HEK293 (cell line): Measurements from ENCODE around the gene CYP2F1.

Experiments used
- CTCF ChIA-PET: fragments of 350-600 bp; formaldehyde crosslinking; extraction: SDS; loops from one replicate; lab custom pipeline; 2021; ENCODE audit warnings: antibody characterized with exemption; lab: Yijun Ruan, JAX
- POLR2A ChIA-PET: fragments of 300-600 bp; formaldehyde crosslinking; extraction: SDS; loops from one replicate; lab custom pipeline; 2020; ENCODE audit warnings: antibody characterized with exemption, inconsistent platforms; lab: Yijun Ruan, JAX
- H3K27ac ChIP-seq: fragments of 200-500 bp; sonication (Bioruptor generic); 2 replicates; pipeline ENCODE4 v1.5.1; 2014; ENCODE audit warnings: low read depth, low read length, control low read depth, inconsistent platforms; ENCODE audit errors: extremely low read depth
- H3K36me3 ChIP-seq, 2 experiments: fragments of 200-500 bp in 1 of 2; sonication (Bioruptor generic) in 1 of 2; 1 replicate in 1 of 2; 2 replicates in 1 of 2; pipeline ENCODE4 v1.5.1; 2014 to 2017; ENCODE audit warnings: inconsistent platforms in 2 of 2, low read length in 2 of 2; ENCODE audit not compliant: control insufficient read depth in 2 of 2, insufficient read depth in 1 of 2
- H3K4me1 ChIP-seq: fragments of 200-500 bp; sonication (Bioruptor generic); 2 replicates; pipeline ENCODE4 v1.5.1; 2014; ENCODE audit warnings: mild to moderate bottlenecking, low read length, inconsistent platforms; ENCODE audit not compliant: control insufficient read depth, insufficient read depth
- H3K4me3 ChIP-seq: 2 replicates; pipeline ENCODE4 v1.5.1; 2011; ENCODE audit warnings: low read depth, mild to moderate bottlenecking, control low read depth, low read length, moderate library complexity
- H3K9me3 ChIP-seq: fragments of 200-500 bp; sonication (Bioruptor generic); 2 replicates; pipeline ENCODE4 v1.5.1; 2014; ENCODE audit warnings: low read depth, low read length, inconsistent platforms; ENCODE audit not compliant: control insufficient read depth, insufficient read depth
- GLIS1 ChIP-seq: fragments of 450-650 bp; formaldehyde crosslinking; IDR thresholded peaks from 2 replicates; pipeline ENCODE4 v1.5.1; 2016; ENCODE audit warnings: missing biosample characterization, missing genetic modification characterization
- HIC1 ChIP-seq: fragments of 450-650 bp; formaldehyde crosslinking; IDR thresholded peaks from 2 replicates; pipeline ENCODE4 v1.5.1; 2016; ENCODE audit warnings: missing biosample characterization, missing genetic modification characterization
- HOXA7 ChIP-seq: sonication (generic); formaldehyde crosslinking; IDR thresholded peaks from 2 replicates; pipeline ENCODE4 v1.8.1; 2022; ENCODE audit warnings: missing genetic modification reagents, borderline replicate concordance
- PRDM10 ChIP-seq: fragments of 450-650 bp; formaldehyde crosslinking; IDR thresholded peaks from 2 replicates; pipeline ENCODE4 v1.5.1; 2016; ENCODE audit warnings: missing biosample characterization, missing genetic modification characterization
- SCRT1 ChIP-seq: fragments of 450-650 bp; formaldehyde crosslinking; IDR thresholded peaks from 2 replicates; pipeline ENCODE4 v1.5.1; 2016; ENCODE audit warnings: missing biosample characterization, missing genetic modification characterization, borderline replicate concordance
- SCRT2 ChIP-seq: fragments of 450-650 bp; formaldehyde crosslinking; IDR thresholded peaks from 2 replicates; pipeline ENCODE4 v1.5.1; 2016; ENCODE audit warnings: missing biosample characterization, missing genetic modification characterization
- SP2 ChIP-seq: fragments of 450-650 bp; formaldehyde crosslinking; IDR thresholded peaks from 2 replicates; pipeline ENCODE4 v1.5.1; 2016; ENCODE audit warnings: missing biosample characterization, missing genetic modification characterization
- ZBTB10 ChIP-seq: fragments of 450-650 bp; formaldehyde crosslinking; IDR thresholded peaks from 2 replicates; pipeline ENCODE4 v1.5.1; 2016; ENCODE audit warnings: missing biosample characterization, missing genetic modification characterization
- ZBTB48 ChIP-seq: fragments of 450-650 bp; formaldehyde crosslinking; IDR thresholded peaks from 2 replicates; pipeline ENCODE4 v1.5.1; 2016; ENCODE audit warnings: missing biosample characterization, missing genetic modification characterization
- ZNF146 ChIP-seq: fragments of 450-650 bp; formaldehyde crosslinking; IDR thresholded peaks from 2 replicates; pipeline ENCODE4 v1.5.1; 2016; ENCODE audit warnings: missing biosample characterization, missing genetic modification characterization
- ZNF19 ChIP-seq: fragments of 450-650 bp; formaldehyde crosslinking; IDR thresholded peaks from 2 replicates; pipeline ENCODE4; 2016; ENCODE audit warnings: missing biosample characterization, missing genetic modification characterization, low read depth
- ZNF2 ChIP-seq: fragments of 450-650 bp; formaldehyde crosslinking; IDR thresholded peaks from 2 replicates; pipeline ENCODE4 v1.5.1; 2016; ENCODE audit warnings: missing biosample characterization, missing genetic modification characterization
- ZNF280C ChIP-seq: fragments of 450-650 bp; formaldehyde crosslinking; IDR thresholded peaks from 2 replicates; pipeline ENCODE4 v1.5.1; 2016; ENCODE audit warnings: missing biosample characterization, missing genetic modification characterization
- ZNF341 ChIP-seq: fragments of 450-650 bp; formaldehyde crosslinking; IDR thresholded peaks from 2 replicates; pipeline ENCODE4; 2016; ENCODE audit warnings: low read depth, missing biosample characterization, missing genetic modification characterization
- ZNF629 ChIP-seq: fragments of 450-650 bp; formaldehyde crosslinking; IDR thresholded peaks from 2 replicates; pipeline ENCODE4 v1.5.1; 2017; ENCODE audit warnings: missing biosample characterization, missing genetic modification characterization
- ZNF658 ChIP-seq: fragments of 450-650 bp; formaldehyde crosslinking; IDR thresholded peaks from 2 replicates; pipeline ENCODE4; 2016; ENCODE audit warnings: missing biosample characterization, missing genetic modification characterization
- ZNF701 ChIP-seq: fragments of 450-650 bp; formaldehyde crosslinking; IDR thresholded peaks from 2 replicates; pipeline ENCODE4 v1.5.1; 2016; ENCODE audit warnings: missing biosample characterization, missing genetic modification characterization
- ZNF776 ChIP-seq: fragments of 450-650 bp; formaldehyde crosslinking; IDR thresholded peaks from 2 replicates; pipeline ENCODE4 v1.5.0; 2017; ENCODE audit warnings: missing biosample characterization, missing genetic modification characterization, borderline replicate concordance
- ZSCAN18 ChIP-seq: fragments of 450-650 bp; formaldehyde crosslinking; IDR thresholded peaks from 2 replicates; pipeline ENCODE4 v1.5.1; 2016; ENCODE audit warnings: missing biosample characterization, missing genetic modification characterization
- ZSCAN4 ChIP-seq: fragments of 450-650 bp; formaldehyde crosslinking; IDR thresholded peaks from 2 replicates; pipeline ENCODE4 v1.5.1; 2017; ENCODE audit warnings: missing biosample characterization, missing genetic modification characterization

Gene CYP2F1

GRCh38 chr19:41166944-41167804 lies 52.9 kb downstream of the CYP2F1 start (continued):
- TF ChIP-seq ZSCAN4 (tag by site-specific recombination) (no peak), ZBTB48 (no peak), ZNF2 (tag by site-specific recombination) (no peak), ZNF19 (tag by site-specific recombination) (no peak)

GRCh38 chr19:41172297-41173164 lies 58.3 kb downstream of the CYP2F1 start:
- Histone ChIP-seq H3K9me3 (no peaks in the 10 kb centered on the region), H3K4me3 (no peak overlapping the region), H3K36me3 (no peaks in the 10 kb centered on the region), H3K27ac (no peak overlapping the region), H3K4me1 (peaks cover 6% of the 10 kb centered on the region)
- ChIA-PET POLR2A (interaction anchor here (0.7 to 1.6 kb wide), 2 partner anchors 91 to 189 kb away, joined by 3 read pairs; partner anchors contain the start of gene HNRNPUL1), CTCF (interaction anchor here (0.7 to 1.5 kb wide), 3 partner anchors 11 to 15 kb away, joined by 3 read pairs; no protein-coding TSS in a partner anchor)
- no peak for TF ChIP-seq ZSCAN18 (tag by site-specific recombination)
- no peak for TF ChIP-seq HIC1
- TF ChIP-seq SCRT2 = 0 out of 2 replicates have a peak, but pooled peaks have one; percentile 41
- no peak for TF ChIP-seq ZNF658
- TF ChIP-seq GLIS1 = no peak
- no peak for TF ChIP-seq ZBTB10 (tag by site-specific recombination)
- TF ChIP-seq ZNF280C (tag by site-specific recombination) = no peak
- TF ChIP-seq SP2 (tag by site-specific recombination) = no peak
- TF ChIP-seq ZNF776 (tag by site-specific recombination) = no peak
- no peak for TF ChIP-seq ZNF341 (tag by site-specific recombination)
- no peak for TF ChIP-seq HOXA7
- TF ChIP-seq ZNF701 (tag by site-specific recombination) = no peak
- TF ChIP-seq SCRT1 (tag by site-specific recombination) = 0 out of 2 replicates have a peak, but pooled peaks have one; percentile 13
- TF ChIP-seq ZNF629 (tag by site-specific recombination) = no peak
- no peak for TF ChIP-seq ZNF146 (tag by site-specific recombination)
- TF ChIP-seq PRDM10 (tag by site-specific recombination) = no peak
